ENCODE measurements around the gene SYNDIG1. TPM values are rescaled to one million over a fixed set of nuclear protein-coding genes. Genes with fewer than 3 reads are reported as not detected.

Gene SYNDIG1
- total RNA-seq, 1 donor: not detected

DNA sequence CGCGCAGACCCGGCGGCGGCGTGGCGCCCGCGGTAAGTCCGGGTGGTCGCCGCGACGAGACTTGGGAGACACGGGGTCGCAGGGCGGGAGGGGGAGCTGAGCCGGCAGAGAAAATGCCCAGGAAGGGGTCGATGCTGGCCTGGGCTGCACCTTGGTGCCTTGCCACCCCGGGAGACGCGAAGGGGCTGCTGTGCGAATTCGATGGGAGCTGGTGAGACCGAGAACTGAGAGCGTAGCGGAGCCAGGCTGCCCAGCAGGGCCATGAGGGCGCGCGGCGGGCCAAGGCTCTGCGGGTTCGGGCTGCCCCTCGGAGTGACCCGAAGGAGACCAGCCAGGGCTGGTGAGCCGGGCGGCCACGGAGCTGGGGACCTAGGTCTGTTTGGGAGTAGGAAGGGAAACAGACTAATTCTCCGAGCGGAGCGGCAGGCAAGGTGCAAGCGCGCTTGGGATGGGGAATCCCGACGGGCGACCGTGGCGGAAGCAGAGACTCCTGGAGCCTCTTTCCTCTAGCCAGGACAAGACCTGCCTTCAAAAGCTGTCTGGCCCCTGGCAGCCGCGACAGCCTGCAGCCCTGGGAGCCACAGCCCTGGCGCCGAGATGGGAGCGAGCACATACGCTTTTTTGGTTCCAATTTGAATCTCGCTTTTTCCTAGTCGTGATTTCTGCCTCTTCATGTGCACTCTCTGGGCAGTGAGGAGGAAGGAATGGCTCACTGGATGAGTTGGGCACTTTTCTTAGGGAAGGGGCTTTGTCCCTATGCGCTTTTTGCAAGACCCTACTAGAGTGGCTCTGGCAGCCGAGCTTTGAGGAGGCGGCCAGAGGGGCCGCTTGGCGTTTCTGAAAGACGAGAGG is 691 bp downstream of the SYNDIG1 start:
- TF ChIP-seq, protein P1, sequence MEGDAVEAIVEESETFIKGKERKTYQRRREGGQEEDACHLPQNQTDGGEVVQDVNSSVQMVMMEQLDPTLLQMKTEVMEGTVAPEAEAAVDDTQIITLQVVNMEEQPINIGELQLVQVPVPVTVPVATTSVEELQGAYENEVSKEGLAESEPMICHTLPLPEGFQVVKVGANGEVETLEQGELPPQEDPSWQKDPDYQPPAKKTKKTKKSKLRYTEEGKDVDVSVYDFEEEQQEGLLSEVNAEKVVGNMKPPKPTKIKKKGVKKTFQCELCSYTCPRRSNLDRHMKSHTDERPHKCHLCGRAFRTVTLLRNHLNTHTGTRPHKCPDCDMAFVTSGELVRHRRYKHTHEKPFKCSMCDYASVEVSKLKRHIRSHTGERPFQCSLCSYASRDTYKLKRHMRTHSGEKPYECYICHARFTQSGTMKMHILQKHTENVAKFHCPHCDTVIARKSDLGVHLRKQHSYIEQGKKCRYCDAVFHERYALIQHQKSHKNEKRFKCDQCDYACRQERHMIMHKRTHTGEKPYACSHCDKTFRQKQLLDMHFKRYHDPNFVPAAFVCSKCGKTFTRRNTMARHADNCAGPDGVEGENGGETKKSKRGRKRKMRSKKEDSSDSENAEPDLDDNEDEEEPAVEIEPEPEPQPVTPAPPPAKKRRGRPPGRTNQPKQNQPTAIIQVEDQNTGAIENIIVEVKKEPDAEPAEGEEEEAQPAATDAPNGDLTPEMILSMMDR (IDR thresholded peaks at IDR 0.05; ENCODE audit: insufficient read depth, low read depth, low read length): no peak
- DNase-seq (ENCODE audit: low read depth): no peak
- no peak overlapping the region for H3K4me3 ChIP-seq (ENCODE audit: low read depth, low read length)

DNA sequence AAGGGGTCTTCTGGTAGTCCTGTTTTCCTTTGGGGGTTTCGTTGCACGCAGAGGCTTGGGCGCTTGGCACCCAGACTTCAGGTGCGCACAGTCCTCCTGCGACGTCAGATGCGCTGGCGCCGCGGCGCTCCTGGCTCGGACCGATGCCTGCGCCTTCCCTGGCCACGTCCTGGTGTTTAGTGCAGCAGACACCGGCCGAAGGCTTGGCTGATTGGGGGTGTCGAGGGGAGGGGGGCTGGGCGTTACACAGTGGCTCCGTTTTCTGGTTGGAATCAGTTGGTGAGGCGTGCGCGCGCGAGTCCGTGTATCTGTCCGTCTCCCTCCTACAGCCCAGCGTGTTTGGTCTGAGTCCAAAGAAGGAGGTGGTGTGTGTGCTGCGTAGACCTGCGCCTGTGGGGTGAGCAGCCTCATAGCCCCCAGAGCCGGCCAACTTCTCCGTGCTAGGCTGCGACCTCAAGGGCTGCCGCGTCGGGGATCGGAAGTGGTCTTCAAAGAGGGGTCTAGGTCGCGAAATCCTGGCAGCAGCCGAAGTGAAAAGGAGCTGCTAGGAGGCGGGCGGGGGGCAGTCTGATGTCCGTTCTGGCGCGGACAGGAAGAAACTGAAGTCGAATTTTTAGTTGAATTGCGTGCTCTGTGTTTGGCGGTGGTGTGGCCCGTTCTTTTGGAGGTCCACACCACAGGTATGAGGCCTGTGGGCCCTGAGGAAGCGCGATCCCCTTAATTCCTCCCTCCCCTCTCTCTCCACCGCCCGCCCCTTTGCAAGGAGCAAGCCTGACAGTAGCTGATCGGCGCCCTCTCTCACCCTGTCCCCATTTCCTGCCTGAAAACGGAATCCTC is 1.5 kb downstream of the SYNDIG1 start:
- DNase-seq (ENCODE audit: low read depth): no peak
- TF ChIP-seq, protein P1 (IDR thresholded peaks at IDR 0.05; ENCODE audit: insufficient read depth, low read depth, low read length): no peak
- no peak overlapping the region for H3K4me3 ChIP-seq (ENCODE audit: low read depth, low read length)

- DNase-seq (ENCODE audit: low read depth): no peak
Measured at GRCh38 chr20:24472426-24472825, 3.0 kb downstream of the SYNDIG1 start.

DNA sequence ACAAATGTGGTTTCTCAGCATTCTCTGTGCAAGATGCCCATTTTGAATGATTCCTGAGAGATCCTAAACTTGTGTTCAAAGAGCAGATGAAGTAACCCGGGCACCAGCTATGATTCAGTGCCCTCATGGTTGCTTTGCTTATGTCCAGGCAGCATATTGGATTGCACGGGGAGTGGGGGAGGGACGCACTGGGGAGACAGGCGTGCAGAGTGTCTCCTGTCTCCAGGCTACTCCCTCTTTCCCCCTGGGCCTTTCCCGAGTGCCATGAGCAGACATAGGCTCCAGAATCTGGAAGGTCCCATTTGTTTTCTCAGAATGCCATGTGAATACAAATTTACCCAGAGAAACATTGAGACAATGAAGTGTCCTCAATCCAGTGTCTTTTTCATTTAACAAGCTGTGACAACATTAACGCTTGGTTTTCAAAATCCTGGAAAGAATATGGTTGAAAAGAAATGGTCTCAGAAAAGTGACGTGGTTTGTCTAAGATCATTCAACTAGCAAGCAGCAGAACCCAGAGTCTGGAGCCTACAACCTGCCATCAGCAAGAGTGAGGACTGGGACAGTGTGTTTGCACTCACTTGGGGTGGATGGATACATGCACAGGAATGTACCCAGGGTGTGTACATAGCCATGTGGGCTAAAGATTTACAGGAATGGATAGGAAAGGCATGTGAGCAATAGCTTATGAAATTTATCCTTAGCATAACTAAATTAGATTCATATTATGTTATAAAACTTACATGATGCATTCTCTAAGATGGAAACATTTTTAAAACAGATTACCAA is 4.2 kb downstream of the SYNDIG1 start:
- TF ChIP-seq, protein P1 (IDR thresholded peaks at IDR 0.05; ENCODE audit: insufficient read depth, low read depth, low read length): no peak
- no peak overlapping the region for H3K4me3 ChIP-seq (ENCODE audit: low read depth, low read length)
- DNase-seq (ENCODE audit: low read depth): no peak

More at GRCh38 chr20:24472426-24472825, 3.0 kb downstream of the SYNDIG1 start:
- H3K4me3 ChIP-seq (ENCODE audit: low read depth, low read length): no peak overlapping the region
- TF ChIP-seq, protein P1 (IDR thresholded peaks at IDR 0.05; ENCODE audit: insufficient read depth, low read depth, low read length): no peak

- no peak for DNase-seq (ENCODE audit: low read depth)
- TF ChIP-seq, protein P1 (IDR thresholded peaks at IDR 0.05; ENCODE audit: insufficient read depth, low read depth, low read length): no peak
- no peak overlapping the region for H3K4me3 ChIP-seq (ENCODE audit: low read depth, low read length)
Measured at GRCh38 chr20:24477831-24478547, 8.6 kb downstream of the SYNDIG1 start.

- TF ChIP-seq, protein P1 (IDR thresholded peaks at IDR 0.05; ENCODE audit: insufficient read depth, low read depth, low read length): no peak
- no peak overlapping the region for H3K4me3 ChIP-seq (ENCODE audit: low read depth, low read length)
- DNase-seq (ENCODE audit: low read depth): no peak
Measured at GRCh38 chr20:24478584-24478983, 9.2 kb downstream of the SYNDIG1 start.

Data from fibroblast of villous mesenchyme (primary cell).